Osteoblast (primary cell): ENCODE data around the gene ACBD7. TPM values are rescaled to one million over a fixed set of nuclear protein-coding genes. Genes with fewer than 3 reads are reported as not detected.

Experiments used
- DNase-seq: peaks from one replicate; pipeline ENCODE4 v3.0.0; 2011; ENCODE audit warnings: low spot score, mixed read lengths; ENCODE audit not compliant: insufficient read length; ENCODE audit errors: missing footprints
- H2AFZ ChIP-seq: 2 replicates; pipeline ENCODE4 v1.6.0; 2011; ENCODE audit warnings: mild to moderate bottlenecking, low read length
- H3K27ac ChIP-seq: 2 replicates; pipeline ENCODE4 v1.5.1; 2011; ENCODE audit warnings: mild to moderate bottlenecking, low read depth, low read length, moderate library complexity
- H3K27me3 ChIP-seq: 2 replicates; pipeline ENCODE4 v1.6.0; 2012; ENCODE audit warnings: mild to moderate bottlenecking, control low read depth, inconsistent platforms, low read length, moderate library complexity; ENCODE audit not compliant: insufficient read depth
- H3K36me3 ChIP-seq: 2 replicates; pipeline ENCODE4 v1.5.1; 2011; ENCODE audit warnings: mild to moderate bottlenecking, low read length, control low read depth, moderate library complexity; ENCODE audit not compliant: insufficient read depth
- H3K4me1 ChIP-seq: 2 replicates; pipeline ENCODE4 v1.5.1; 2011; ENCODE audit warnings: mild to moderate bottlenecking, low read length, control low read depth, moderate library complexity; ENCODE audit not compliant: insufficient read depth
- H3K4me2 ChIP-seq: 2 replicates; pipeline ENCODE4 v1.6.0; 2011; ENCODE audit warnings: mild to moderate bottlenecking, low read length; ENCODE audit not compliant: insufficient read depth
- H3K4me3 ChIP-seq: fragments of 200-600 bp; sonication (generic); 3 replicates; pipeline ENCODE4 v1.5.1; 2012; ENCODE audit warnings: mild to moderate bottlenecking, low read length, inconsistent platforms; ENCODE audit not compliant: insufficient read depth
- H3K79me2 ChIP-seq: 2 replicates; pipeline ENCODE4 v1.6.0; 2012; ENCODE audit warnings: mild to moderate bottlenecking, low read length, control low read depth, inconsistent platforms; ENCODE audit not compliant: insufficient read depth
- H3K9me3 ChIP-seq: 2 replicates; pipeline ENCODE4 v1.5.1; 2011; ENCODE audit warnings: low read depth, low read length, control low read depth
- H4K20me1 ChIP-seq: 2 replicates; pipeline ENCODE4 v1.6.0; 2012; ENCODE audit warnings: mild to moderate bottlenecking, low read length, control low read depth; ENCODE audit not compliant: insufficient read depth
- CTCF ChIP-seq: IDR thresholded peaks from 2 replicates; pipeline ENCODE4 v1.5.1; 2011; ENCODE audit warnings: mild to moderate bottlenecking, low read depth, low read length, moderate library complexity; ENCODE audit errors: extremely low read depth
- total RNA-seq: library from RNA; depleted of rRNA; stranded (reverse); fragments of >200 nt; gene quantifications from 2 replicates; pipeline ENCODE4 v1.2.3, GENCODE V29; 2012

Gene ACBD7
- total RNA-seq, 1 donor: 0.72 TPM

DNA sequence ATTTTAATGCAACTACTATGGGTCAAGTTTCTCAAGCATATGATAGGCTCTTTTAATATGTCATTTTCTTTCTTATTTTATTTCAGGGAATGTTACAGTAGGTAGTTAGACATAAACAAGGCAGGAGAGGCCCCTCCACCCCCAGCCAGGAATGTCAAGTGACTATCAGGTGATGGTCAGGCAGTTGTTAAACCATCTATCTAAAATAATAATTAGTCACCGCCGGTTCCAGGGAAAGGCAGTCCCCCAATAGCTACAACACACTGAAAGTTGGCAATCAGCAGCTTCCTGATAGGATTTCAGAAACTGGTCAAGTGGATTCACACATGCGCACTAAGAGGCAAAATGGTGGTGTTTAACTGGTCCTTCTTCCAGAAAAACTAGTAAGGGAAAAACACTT lies 35.5 kb downstream of the ACBD7 start:
- Histone ChIP-seq H4K20me1 (no peaks in the 10 kb centered on the region), H3K36me3 (no peaks in the 10 kb centered on the region)
- no peak for TF ChIP-seq CTCF

GRCh38 chr10:15052121-15052520 lies 36.5 kb downstream of the ACBD7 start:
- H4K20me1 ChIP-seq: no peaks in the 10 kb centered on the region

More for the DNA sequence above, 35.5 kb downstream of the ACBD7 start:
- H3K79me2 ChIP-seq: no peaks in the 10 kb centered on the region
- no peak overlapping the region for H2AFZ ChIP-seq
- H3K27me3 ChIP-seq: no peaks in the 10 kb centered on the region
- DNase-seq: no peak
- H3K27ac ChIP-seq: no peak overlapping the region
- no peaks in the 10 kb centered on the region for H3K4me1 ChIP-seq
- no peak overlapping the region for H3K4me3 ChIP-seq
- H3K9me3 ChIP-seq: no peaks in the 10 kb centered on the region
- H3K4me2 ChIP-seq: no peak overlapping the region

GRCh38 chr10:15049533-15049932 lies 39.0 kb downstream of the ACBD7 start:
- no peak for DNase-seq
- Histone ChIP-seq H3K27me3 (no peaks in the 10 kb centered on the region), H4K20me1 (no peaks in the 10 kb centered on the region), H3K36me3 (no peaks in the 10 kb centered on the region), H3K4me1 (peaks cover 11% of the 10 kb centered on the region), H3K4me2 (no peak overlapping the region), H3K79me2 (no peaks in the 10 kb centered on the region), H3K4me3 (no peak overlapping the region), H3K27ac (no peak overlapping the region), H2AFZ (no peak overlapping the region), H3K9me3 (no peaks in the 10 kb centered on the region)
- TF ChIP-seq CTCF: no peak

More at GRCh38 chr10:15052121-15052520, 36.5 kb downstream of the ACBD7 start:
- Histone ChIP-seq H3K4me1 (peaks cover 2% of the 10 kb centered on the region), H3K27me3 (no peaks in the 10 kb centered on the region), H2AFZ (peak overlapping the region; percentile 29), H3K4me3 (no peak overlapping the region), H3K27ac (no peak overlapping the region), H3K36me3 (no peaks in the 10 kb centered on the region), H3K4me2 (no peak overlapping the region), H3K9me3 (no peaks in the 10 kb centered on the region), H3K79me2 (no peaks in the 10 kb centered on the region)
- no peak for TF ChIP-seq CTCF
- DNase-seq: no peak

DNA sequence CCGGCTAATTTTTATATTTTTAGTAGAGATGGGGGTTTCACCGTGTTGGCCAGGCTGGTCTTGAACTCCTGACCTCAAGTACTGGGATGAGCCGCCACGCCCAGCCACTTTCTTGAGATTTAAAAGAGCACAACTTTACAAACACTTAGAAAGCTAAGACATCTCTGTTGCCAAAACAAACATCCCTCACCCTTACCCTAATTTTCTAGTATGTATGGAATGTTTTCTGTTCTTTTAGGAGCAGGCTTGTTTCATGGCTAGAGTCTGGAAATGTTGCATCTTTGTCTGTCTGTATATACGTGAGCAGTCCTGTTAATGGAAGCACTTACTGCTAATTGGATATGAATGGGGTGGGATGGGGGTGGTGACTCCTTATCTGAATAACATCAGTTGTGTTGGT lies 42.0 kb downstream of the ACBD7 start:
- Histone ChIP-seq H4K20me1 (no peaks in the 10 kb centered on the region), H3K4me3 (peak overlapping the region; percentile 2), H3K27ac (no peak overlapping the region), H3K36me3 (no peaks in the 10 kb centered on the region), H3K4me1 (peaks cover 13% of the 10 kb centered on the region), H3K4me2 (peak overlapping the region; percentile 47), H3K9me3 (no peaks in the 10 kb centered on the region), H3K79me2 (no peaks in the 10 kb centered on the region), H2AFZ (peak overlapping the region; percentile 27), H3K27me3 (no peaks in the 10 kb centered on the region)
- peak; percentile 87 for DNase-seq
- TF ChIP-seq CTCF: no peak
